Stimulated activated CD4-positive, alpha-beta T cell treated with anti-CD3 and anti-CD28 coated beads, TNF-alpha, amount 100 ng/mL, for 1 hour (primary cell): ENCODE data around the gene SLC9A5.

ENCODE experiments used
- DNase-seq, 3 donors: peaks; one replicate each; pipeline ENCODE4 v3.0.0-alpha.2; 2020; ENCODE audit warnings: low read depth in 3 of 3, low spot score in 1 of 3

SLC9A5 gene, protein sequence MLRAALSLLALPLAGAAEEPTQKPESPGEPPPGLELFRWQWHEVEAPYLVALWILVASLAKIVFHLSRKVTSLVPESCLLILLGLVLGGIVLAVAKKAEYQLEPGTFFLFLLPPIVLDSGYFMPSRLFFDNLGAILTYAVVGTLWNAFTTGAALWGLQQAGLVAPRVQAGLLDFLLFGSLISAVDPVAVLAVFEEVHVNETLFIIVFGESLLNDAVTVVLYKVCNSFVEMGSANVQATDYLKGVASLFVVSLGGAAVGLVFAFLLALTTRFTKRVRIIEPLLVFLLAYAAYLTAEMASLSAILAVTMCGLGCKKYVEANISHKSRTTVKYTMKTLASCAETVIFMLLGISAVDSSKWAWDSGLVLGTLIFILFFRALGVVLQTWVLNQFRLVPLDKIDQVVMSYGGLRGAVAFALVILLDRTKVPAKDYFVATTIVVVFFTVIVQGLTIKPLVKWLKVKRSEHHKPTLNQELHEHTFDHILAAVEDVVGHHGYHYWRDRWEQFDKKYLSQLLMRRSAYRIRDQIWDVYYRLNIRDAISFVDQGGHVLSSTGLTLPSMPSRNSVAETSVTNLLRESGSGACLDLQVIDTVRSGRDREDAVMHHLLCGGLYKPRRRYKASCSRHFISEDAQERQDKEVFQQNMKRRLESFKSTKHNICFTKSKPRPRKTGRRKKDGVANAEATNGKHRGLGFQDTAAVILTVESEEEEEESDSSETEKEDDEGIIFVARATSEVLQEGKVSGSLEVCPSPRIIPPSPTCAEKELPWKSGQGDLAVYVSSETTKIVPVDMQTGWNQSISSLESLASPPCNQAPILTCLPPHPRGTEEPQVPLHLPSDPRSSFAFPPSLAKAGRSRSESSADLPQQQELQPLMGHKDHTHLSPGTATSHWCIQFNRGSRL

DNA sequence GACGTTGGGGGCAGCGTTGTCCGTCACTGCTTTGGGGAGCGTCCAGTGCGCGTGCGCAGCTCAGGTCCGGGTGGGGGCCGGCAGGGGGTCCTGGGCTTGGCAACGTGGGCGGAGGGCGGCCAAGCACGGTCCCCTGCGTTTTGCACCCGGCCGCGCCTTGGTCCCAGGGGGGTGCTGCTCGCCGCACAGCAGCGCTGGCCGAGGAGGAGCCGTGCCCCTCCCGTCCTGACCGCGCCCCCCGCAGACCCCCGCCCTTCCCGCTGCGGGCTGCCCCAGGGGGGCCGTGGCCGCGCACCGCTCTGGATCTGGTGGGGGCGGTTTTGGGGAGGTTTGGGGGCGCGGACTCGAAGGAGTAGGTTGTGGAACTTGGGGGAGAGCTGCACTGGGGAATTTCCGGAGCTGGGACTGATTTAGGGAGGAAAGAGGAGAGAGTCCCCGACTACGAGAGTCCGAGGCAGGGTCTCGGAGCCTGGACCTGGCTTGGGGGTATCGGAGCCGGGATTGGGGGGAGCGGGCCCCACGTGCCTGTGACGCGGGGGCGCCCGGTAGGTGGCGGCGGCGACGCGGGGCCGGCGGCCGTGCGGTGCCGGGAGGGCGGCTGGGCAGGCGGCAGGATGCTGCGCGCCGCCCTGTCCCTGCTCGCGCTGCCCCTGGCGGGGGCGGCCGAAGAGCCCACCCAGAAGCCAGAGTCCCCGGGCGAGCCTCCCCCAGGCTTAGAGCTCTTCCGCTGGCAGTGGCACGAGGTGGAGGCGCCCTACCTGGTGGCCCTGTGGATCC lies at the start of gene SLC9A5:
TSS of gene SLC9A5 (plus strand) at position 579 of the 777 bp plus-strand sequence. CDS start at position 615, 36 bp downstream.
- DNase-seq = no peak

DNA sequence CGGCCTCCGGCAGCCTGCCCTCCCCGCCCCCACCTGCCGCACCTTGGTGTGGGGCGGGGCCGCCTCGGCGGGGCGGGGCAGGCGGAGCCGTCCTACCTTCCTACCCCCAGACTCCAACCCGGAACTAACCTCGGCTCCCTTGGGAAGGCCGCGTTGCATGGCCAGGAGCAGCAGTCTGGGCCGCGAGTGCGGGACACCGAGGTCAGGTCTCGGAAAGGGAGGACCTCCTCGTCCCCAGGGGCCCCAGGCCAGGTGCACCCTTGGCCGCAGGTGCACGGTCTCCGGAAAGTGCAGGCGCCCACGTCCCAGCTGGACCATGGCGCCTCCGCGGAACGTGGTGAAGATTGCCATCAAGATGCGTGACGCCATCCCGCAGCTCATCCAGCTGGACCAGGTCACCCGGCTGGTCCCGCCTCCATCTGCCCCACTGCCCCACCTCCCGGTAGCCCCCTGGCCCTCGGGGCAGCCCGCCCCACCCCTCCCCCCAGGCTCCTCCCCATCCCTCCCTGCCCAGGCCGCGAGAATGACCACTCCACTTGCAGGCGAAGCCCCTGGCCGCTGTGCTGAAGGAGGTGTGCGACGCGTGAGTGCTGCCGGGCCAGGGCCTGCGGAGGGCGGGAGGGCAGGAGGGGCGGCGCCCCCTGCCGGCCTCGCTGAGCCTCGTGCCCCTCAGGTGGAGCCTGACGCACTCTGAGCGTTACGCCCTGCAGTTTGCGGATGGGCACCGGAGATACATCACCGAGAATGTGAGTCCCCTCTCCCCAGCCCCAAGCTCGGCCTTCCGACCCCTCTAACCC lies 49.6 kb upstream of the SLC9A5 start, which contains the start of gene ELMO3:
TSS of gene ELMO3 (plus strand) at position 121 of the 797 bp plus-strand sequence. CDS start at position 317, 196 bp downstream.
- DNase-seq = no peak

DNA sequence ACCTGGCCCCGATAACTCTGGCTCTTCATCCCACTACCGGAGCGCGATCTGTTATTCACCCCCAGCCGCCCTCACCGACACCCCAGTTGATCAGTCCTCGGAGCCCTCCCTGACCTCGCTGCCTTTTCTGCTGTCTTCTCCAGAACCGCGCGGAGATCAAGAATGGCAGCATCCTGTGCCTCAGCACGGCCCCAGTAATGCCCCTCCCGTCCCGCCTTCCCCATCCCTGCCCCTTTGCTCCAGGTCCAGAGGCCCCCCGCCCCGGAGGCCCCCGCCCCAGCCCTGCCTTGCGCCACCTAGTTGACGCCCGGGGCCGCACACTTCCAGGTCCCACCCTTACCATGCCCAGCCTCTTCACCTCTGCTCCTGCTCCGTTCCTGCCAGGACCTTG lies 49.0 kb upstream of the SLC9A5 start:
- no peak for DNase-seq

DNA sequence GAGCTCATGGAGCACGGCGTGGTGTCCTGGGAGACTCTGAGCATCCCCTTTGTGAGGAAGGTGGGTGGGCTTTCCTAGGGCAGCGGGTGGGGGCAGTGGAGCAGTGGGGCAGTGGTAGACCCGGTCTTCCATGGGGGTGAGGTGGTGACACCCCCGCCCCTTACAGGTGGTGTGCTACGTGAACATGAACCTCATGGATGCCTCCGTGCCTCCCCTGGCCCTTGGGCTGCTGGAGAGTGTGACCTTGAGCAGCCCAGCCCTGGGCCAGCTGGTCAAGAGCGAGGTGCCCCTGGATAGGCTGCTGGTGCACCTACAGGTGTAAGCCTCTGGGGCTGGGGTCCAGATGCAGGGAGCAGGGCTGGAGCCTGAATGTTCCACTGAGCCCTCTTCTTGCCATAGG lies 48.3 kb upstream of the SLC9A5 start:
- no peak for DNase-seq

DNA sequence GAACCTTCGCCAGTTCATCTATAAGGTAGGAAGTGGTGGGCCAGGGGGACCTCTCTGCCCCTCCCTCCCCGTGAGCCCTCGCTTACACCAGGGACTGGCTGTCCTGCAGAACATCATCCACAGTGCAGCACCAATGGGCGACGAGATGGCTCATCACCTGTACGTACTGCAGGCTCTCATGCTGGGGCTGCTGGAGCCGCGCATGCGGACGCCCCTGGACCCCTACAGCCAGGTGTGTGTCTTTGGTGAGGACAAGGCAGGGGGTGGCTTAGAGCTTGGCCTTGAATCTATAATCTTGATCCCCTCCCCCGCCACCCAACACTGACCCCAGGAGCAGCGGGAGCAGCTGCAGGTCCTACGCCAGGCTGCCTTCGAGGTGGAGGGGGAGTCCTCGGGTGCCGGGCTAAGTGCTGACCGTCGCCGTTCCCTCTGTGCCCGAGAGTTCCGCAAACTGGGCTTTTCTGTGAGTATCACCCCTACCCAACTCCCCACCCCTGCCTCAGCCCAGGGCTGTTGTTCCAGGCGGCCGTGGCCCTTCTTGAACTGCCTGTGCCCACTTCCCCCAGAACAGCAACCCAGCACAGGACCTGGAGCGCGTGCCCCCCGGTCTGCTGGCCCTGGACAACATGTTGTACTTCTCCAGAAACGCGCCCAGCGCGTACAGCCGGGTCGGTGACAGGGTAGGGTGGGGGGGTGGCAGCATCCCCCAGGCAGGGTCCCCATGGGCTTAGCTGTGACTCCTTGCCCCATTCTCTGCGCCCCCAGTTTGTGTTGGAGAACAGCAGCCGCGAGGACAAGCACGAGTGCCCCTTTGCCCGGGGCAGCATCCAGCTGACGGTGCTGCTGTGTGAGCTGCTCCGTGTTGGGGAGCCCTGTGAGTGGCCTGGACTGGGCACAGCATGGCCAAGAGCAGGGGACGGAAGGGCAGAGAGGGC lies 47.1 kb upstream of the SLC9A5 start:
- DNase-seq = no peak

DNA sequence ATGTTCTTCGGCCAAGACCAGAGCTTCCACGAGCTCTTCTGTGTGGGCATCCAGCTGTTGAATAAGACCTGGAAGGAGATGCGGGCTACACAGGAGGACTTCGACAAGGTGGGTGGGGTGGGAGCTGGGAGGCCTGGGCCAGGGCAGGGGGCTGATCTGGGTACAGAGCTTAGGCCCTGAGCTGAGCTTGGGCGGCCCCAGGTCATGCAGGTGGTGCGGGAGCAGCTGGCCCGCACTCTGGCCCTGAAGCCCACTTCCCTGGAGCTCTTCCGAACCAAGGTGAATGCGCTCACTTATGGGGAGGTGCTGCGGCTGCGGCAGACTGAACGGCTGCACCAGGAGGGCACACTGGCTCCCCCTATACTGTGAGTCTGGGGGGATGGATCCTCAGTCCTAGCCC lies 46.4 kb upstream of the SLC9A5 start:
- no peak for DNase-seq

DNA sequence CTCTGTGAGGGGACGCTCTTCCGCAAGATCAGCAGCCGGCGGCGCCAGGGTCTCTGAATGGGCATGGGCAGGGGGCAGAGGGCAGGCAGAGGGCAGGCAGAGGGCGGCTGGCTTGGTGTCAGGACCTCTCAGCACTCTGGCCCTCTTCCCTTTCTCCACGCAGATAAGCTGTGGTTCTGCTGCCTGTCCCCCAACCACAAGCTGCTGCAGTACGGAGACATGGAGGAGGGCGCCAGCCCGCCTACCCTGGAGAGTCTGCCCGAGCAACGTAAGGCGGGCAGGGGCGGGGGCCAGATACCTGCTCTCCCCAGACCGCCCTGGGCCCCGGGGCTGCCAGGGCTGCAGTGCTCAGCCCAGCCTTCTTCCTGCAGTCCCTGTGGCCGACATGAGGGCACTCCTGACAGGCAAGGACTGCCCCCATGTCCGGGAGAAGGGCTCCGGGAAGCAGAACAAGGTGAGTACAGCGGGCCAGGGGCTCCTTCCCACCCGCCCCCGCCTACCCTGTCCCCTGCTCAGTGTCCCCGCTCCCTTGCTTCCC lies 45.8 kb upstream of the SLC9A5 start:
- DNase-seq = no peak

DNA sequence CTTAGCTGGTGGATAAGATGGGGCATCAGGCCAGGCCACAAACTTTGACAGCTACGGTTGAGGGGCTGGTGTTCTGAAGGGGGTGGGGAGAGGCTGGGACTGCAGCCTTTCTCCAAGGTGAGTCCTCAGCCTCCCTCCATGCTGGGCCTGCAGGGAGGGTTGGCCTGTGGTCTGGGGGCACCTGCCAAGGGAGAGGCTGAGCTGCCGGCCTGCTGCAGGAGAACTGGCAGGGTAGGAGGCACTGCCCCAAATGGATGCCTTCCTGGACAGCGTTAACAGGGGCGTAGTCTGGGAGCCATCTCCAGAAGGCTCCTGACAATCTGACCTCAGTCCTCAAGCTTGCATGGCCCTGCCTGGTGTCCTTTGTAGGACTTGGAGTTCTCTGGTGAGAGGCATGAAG lies 44.7 kb upstream of the SLC9A5 start:
- no peak for DNase-seq

DNA sequence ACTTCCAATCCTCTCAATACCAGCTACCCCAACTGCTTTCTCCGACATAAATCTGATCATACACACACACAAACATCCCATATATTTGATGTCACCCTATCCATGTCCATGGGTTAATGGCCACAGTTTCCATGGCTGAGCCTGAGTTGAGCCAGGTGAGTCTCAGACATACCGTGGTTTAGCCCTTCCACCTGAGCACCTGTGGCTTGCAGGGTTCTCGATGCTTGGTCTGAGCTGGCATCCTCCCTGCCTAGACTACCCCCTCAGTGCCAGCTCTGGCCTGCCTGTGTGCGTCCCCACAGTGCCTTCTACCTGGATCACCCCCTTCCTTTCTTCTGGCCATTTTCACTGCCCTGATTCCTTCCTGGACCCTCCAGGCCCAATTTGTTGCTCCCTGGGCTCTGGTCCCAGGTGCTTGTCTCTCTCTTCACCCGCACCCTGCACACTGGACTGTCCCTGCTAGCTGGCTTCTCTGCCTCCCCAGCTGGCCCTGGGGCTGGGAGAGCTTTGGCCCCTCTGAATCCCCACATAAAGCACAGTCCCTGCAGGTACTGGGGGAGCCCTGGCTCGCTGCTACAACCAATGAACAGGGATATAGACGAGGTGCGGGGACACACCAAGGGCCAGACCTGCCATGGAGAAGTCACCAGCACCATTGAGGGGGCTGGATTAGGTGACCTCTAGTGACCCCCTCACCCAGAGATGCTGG lies 42.5 kb upstream of the SLC9A5 start:
- DNase-seq = no peak

DNA sequence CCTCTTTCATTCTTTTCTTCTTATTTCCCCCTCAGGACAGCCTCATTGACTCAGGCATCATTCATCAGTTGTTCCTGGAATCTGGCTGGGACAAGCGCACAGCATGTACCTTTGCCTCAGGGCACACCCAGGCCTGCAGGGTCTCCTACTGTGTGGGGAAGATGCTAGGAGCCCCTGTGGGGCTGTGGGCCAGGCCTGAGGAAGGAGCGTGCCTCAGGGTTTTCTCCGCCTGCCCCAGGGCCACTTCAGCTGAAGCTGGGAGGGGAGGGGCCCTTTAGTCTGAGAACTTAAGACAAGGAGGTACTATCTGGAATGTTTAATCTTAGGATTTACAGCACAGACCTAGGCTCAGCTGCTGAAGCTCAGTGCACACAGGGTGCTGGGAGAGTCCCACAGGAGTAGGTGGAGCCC lies 41.9 kb upstream of the SLC9A5 start:
- DNase-seq = no peak

DNA sequence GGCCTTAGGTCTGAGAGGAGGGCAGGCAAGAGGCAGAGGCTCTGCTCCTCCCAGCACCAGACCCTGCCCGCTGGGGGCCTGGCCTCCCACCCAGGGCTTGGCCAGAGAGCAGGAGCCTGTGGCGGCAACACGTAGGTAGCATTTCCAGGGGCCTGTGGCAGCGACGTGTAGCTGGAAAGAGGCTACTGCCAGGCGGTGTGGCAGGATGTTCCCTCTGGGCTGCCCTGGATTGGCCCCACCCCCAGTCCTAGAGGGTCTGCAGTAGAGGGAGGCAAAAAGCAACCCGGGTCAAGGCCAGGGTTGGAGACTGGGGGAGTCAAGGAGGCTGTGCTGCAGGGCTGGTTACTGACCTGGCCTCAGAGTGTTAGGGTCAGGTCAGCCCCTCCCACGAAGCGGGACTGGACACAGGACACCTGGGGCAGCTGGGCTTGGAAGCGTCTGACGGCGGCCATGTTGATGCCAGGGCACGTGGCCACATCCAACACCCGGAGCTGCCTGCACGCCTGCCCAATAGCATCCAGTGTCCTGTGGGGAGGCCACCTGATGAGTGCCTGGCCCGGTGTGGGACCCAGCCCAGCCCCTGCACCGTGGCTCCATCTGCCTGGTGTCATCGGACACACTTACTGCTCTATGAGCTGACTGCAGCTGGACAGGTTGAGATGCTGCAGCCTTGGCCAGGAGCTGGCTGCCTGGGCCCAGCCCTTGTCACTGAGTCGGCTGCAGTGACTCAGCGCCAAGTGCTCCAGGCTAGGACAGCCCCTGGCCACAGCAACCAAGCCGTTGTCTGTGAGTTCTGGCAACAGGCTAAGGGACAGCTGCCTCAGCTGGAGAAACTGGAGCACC lies 41.3 kb upstream of the SLC9A5 start:
- DNase-seq = no peak

DNA sequence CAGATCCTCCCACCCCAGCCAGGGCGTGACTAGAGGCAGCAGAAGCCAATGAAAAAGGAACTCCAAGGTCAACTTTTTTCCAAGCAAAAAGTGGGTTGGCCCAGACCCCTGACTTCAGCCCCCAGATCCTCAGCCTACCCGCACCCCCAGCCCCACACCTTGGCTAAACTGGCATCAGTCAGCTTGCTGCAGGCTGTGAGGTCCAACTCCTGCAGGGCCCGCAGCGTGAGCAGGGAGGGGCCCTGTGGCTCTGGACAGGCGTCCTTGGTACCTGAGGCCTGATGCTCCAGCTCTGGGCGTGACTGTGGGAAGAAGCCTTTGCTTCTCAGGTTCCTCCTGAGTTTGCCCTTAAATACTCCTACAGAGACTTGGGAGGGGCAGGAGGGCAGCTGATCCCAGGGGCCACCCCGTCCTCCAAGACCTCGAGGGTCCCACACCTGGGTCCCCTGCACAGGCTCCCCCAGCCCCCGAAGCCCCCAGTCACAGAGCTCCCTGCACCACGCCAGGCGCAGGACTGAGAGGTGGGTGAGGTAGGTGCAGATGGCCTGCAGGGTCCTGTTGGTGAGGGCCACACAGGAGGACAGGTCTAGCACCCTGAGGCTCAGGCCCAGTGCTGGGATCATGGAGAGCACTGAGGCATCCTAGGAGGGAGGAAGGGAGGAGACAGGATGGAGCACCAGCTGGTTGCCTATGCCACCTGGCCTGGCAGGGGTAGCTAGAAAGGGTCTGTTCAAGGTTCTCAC lies 40.5 kb upstream of the SLC9A5 start:
- no peak for DNase-seq

DNA sequence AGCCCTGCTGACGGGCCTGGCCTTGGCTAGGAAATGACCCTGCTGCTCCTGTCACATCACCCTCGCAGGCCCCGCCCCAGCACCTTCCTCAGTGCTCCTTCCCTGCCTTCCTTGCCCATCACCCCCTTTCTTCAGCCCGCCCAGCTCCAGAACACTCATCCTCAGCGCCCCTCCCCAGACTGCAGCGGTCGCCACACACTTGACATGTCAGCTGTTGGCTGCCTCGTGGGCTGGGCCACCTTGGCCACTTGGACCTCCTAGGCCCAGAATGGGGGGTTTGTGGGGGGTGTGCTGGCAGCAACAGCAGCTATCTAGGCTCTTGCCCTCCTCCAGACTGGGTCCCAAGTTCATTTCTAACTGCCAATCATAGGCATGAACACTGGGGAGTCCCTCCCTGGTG lies 39.2 kb upstream of the SLC9A5 start:
- no peak for DNase-seq

DNA sequence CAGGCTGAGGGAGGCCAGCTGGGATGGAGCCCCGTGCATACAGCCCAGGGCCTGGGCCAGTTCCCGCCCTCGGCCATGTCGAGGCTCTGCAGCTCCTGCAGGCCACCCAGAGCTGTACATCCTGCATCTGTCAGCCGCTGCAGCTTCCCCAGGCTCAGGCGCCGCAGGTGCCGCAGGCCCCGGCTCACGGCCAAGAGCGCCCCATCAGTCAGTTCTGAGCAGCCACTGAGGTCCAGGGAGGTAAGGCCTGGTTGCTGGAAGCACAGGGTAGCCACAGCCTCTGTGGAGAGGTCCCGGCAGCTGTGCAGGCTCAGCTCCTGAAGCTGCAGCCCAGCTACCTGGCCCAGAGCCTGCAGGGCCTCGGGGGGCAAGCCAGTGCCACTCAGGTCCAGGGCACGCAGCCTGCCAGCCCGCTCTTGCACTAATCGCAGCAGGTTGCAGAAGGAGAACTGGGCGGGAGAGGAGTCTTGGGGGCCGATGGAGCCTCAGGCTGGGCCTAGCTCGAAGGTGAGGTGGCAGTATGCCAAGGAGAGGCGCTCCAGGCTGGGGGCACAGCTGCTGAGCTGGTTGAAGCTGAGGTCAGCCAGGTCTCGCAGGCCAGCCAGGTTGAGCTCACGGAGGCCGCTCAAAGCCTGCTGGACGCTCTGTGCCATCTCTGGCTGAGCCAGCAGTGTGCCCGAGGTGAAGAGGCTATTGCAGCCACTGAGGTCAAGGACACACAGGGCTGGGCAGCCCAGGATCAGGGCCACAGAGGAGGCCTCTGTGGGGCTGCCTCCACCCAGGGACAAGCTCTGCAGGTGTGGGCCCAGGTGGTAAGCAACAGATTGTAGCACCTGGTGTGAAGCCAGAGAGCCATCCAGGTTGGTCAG lies 38.5 kb upstream of the SLC9A5 start:
- DNase-seq = no peak

DNA sequence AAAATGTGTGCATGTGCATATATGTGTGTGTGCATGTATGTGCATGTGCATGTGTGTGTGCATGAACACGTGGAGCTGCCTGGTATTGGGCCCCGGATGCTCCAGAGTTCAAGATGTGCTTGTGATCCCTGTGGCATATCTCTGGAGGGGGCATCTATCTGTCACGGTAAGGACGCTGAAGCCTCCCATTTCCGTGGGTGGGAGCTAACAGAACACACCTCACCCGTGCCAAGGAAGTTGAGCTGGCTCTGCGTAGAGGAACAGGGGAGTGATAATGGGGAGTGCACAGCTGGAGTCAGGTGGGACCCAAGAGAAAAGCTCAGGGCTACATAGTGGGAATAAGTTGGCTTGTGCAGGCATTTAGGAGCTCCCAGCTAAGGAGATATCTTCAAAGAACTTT lies 37.1 kb upstream of the SLC9A5 start:
- DNase-seq = no peak

DNA sequence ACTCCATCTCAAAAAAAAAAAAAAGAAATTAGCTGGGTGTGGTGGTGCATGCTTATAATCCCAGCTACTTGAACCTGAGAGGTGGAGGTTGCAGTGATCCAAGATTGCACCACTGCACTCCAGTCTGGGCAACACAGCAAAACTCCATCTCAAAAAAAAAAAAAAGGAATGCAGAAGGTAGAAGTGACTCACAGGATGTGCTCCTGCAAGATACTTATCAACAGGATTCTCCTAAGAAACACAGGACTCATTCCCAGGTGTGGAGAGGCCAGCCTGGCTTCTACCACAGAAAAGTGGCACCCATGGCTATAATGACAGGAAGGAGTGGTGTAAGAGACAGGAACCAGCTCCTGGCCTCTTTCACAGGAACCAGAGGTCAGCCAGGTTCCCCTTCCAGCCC lies 36.0 kb upstream of the SLC9A5 start:
- DNase-seq = no peak
